ENCODE data around the gene MEF2A. TPM values are rescaled to one million over a fixed set of nuclear protein-coding genes. Genes with fewer than 3 reads are reported as not detected.
A peak's percentile ranks its signal among the peaks of the same experiment; 100 is the strongest.

The MEF2A gene
- total RNA-seq, 1 experiment from 2014 or later, result 30.7 TPM

DNA sequence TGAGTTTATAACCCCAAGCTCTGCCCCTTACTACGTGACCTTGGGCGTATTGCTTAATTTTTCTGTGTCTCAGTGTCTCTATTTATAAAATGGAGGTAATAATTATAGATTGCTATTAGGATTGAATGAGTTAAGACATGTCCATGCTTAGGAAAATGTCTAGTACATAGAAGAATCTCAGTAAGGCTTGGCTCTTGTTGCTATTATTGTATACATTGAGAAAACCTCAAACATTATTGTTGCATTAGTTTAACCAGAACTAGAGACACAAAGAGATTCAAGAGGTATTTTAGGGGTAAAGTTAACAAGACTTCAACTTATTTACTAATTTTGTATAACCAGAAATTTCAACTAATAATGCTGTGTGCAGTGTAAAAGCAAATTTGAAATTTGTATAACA is 66.7 kb downstream of the MEF2A start:
- Mint-ChIP-seq H3K27me3 (ENCODE audit: low read depth) (no peaks in the 10 kb centered on the region), H3K36me3 (peaks cover 32% of the 10 kb centered on the region), H3K4me3 (no peak overlapping the region), H3K4me1 (peaks cover 49% of the 10 kb centered on the region), H3K27ac (peak overlapping the region; percentile 63; the same call in 1 of the 2 replicates), H3K9me3 (peaks cover 14% of the 10 kb centered on the region)
- DNase-seq (ENCODE audit: low spot score) (no peak), ATAC-seq (no peak)
- ChIA-PET POLR2A (no interaction called here), CTCF (no interaction called here)
- TF ChIP-seq, protein P1, sequence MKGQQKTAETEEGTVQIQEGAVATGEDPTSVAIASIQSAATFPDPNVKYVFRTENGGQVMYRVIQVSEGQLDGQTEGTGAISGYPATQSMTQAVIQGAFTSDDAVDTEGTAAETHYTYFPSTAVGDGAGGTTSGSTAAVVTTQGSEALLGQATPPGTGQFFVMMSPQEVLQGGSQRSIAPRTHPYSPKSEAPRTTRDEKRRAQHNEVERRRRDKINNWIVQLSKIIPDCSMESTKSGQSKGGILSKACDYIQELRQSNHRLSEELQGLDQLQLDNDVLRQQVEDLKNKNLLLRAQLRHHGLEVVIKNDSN (CRISPR knock-in tag; IDR thresholded peaks at IDR 0.05), result no peak
- no peak for TF ChIP-seq OVOL2 (CRISPR knock-in tag; IDR thresholded peaks at IDR 0.05; ENCODE audit: borderline replicate concordance)
- TF ChIP-seq RELA (CRISPR knock-in tag; IDR thresholded peaks at IDR 0.05; ENCODE audit: borderline replicate concordance), result no peak
- TF ChIP-seq NR2C2 (CRISPR knock-in tag; IDR thresholded peaks at IDR 0.05), result no peak
- no peak for TF ChIP-seq ELF4 (CRISPR knock-in tag; IDR thresholded peaks at IDR 0.05; ENCODE audit: low read depth)

DNA sequence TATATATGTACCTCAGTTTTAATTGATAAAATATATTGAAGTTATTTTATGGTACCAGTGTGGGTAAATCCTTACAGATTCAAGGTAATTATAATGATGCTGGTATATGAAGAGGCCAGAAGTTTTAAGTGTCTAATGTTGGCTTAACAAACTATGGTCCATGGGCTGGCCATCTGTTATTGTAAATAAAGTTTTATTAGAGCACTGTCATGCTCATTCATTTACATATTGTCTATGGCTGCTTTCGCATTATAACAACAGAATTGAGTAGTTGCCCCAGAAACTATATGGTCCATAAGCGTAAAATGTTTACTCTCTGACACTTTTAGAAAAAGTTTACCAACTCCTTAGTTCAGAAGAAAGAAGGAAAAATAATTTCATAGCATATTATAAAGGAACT is 67.9 kb downstream of the MEF2A start:
- Mint-ChIP-seq H3K27me3 (ENCODE audit: low read depth) (no peaks in the 10 kb centered on the region), H3K27ac (no peak overlapping the region), H3K4me3 (no peak overlapping the region), H3K36me3 (peaks cover 32% of the 10 kb centered on the region), H3K4me1 (peaks cover 40% of the 10 kb centered on the region), H3K9me3 (peaks cover 14% of the 10 kb centered on the region)
- DNase-seq (ENCODE audit: low spot score) (no peak), ATAC-seq (no peak)
- ChIA-PET CTCF (no interaction called here), POLR2A (no interaction called here)
- no peak for TF ChIP-seq JAZF1 (CRISPR knock-in tag; IDR thresholded peaks at IDR 0.05)
- TF ChIP-seq IRF2 (CRISPR knock-in tag; IDR thresholded peaks at IDR 0.05; ENCODE audit: borderline replicate concordance, low read depth), result no peak

DNA sequence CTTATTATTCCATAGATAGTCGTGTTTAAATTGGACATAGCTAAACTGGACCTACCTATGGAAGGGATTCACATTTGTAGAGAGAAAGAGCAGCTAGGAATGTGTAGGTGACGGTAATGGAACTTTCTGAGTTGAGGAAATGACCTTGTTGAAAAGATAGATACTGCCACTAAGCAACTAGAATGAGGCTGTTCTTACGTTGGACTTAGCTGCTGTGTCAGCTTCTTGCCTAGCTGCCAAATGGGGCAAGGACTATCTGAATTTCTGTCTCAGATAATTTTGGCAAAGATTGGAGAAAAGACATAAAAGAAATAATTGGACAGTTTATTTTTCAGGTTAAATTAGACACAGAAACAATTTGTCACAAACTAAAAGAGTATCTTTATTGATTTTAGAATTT is 68.8 kb downstream of the MEF2A start:
- no peak overlapping the region for H3K4me3 Mint-ChIP-seq
- no peak for ATAC-seq
- POLR2A ChIA-PET, result no interaction called here
- H3K27me3 Mint-ChIP-seq (ENCODE audit: low read depth), result no peaks in the 10 kb centered on the region
- peaks cover 14% of the 10 kb centered on the region for H3K9me3 Mint-ChIP-seq
- no peak for DNase-seq (ENCODE audit: low spot score)
- peaks cover 32% of the 10 kb centered on the region for H3K4me1 Mint-ChIP-seq
- TF ChIP-seq ZNF232 (CRISPR knock-in tag; IDR thresholded peaks at IDR 0.05), result no peak
- no peak for TF ChIP-seq ZNF396 (CRISPR knock-in tag; IDR thresholded peaks at IDR 0.05; ENCODE audit: borderline replicate concordance)
- TF ChIP-seq ETV6 (CRISPR knock-in tag; IDR thresholded peaks at IDR 0.05), result no peak
- TF ChIP-seq, protein P2, sequence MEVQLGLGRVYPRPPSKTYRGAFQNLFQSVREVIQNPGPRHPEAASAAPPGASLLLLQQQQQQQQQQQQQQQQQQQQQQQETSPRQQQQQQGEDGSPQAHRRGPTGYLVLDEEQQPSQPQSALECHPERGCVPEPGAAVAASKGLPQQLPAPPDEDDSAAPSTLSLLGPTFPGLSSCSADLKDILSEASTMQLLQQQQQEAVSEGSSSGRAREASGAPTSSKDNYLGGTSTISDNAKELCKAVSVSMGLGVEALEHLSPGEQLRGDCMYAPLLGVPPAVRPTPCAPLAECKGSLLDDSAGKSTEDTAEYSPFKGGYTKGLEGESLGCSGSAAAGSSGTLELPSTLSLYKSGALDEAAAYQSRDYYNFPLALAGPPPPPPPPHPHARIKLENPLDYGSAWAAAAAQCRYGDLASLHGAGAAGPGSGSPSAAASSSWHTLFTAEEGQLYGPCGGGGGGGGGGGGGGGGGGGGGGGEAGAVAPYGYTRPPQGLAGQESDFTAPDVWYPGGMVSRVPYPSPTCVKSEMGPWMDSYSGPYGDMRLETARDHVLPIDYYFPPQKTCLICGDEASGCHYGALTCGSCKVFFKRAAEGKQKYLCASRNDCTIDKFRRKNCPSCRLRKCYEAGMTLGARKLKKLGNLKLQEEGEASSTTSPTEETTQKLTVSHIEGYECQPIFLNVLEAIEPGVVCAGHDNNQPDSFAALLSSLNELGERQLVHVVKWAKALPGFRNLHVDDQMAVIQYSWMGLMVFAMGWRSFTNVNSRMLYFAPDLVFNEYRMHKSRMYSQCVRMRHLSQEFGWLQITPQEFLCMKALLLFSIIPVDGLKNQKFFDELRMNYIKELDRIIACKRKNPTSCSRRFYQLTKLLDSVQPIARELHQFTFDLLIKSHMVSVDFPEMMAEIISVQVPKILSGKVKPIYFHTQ (CRISPR knock-in tag; IDR thresholded peaks at IDR 0.05), result no peak
- no peak for TF ChIP-seq GTF2I (CRISPR knock-in tag; conservative IDR thresholded peaks at IDR 0.05)
- TF ChIP-seq NFATC4 (CRISPR knock-in tag; IDR thresholded peaks at IDR 0.05), result no peak
- TF ChIP-seq CREB1 (CRISPR knock-in tag; IDR thresholded peaks at IDR 0.05), result no peak
- TF ChIP-seq, protein P3, sequence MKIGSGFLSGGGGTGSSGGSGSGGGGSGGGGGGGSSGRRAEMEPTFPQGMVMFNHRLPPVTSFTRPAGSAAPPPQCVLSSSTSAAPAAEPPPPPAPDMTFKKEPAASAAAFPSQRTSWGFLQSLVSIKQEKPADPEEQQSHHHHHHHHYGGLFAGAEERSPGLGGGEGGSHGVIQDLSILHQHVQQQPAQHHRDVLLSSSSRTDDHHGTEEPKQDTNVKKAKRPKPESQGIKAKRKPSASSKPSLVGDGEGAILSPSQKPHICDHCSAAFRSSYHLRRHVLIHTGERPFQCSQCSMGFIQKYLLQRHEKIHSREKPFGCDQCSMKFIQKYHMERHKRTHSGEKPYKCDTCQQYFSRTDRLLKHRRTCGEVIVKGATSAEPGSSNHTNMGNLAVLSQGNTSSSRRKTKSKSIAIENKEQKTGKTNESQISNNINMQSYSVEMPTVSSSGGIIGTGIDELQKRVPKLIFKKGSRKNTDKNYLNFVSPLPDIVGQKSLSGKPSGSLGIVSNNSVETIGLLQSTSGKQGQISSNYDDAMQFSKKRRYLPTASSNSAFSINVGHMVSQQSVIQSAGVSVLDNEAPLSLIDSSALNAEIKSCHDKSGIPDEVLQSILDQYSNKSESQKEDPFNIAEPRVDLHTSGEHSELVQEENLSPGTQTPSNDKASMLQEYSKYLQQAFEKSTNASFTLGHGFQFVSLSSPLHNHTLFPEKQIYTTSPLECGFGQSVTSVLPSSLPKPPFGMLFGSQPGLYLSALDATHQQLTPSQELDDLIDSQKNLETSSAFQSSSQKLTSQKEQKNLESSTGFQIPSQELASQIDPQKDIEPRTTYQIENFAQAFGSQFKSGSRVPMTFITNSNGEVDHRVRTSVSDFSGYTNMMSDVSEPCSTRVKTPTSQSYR (CRISPR knock-in tag; IDR thresholded peaks at IDR 0.05), result no peak
- TF ChIP-seq TCF7 (CRISPR knock-in tag; IDR thresholded peaks at IDR 0.05; ENCODE audit: low read depth), result no peak
- TF ChIP-seq ELF4 (CRISPR knock-in tag; IDR thresholded peaks at IDR 0.05; ENCODE audit: low read depth), result no peak
- no peak overlapping the region for H3K27ac Mint-ChIP-seq
- H3K36me3 Mint-ChIP-seq, result peaks cover 32% of the 10 kb centered on the region
- CTCF ChIA-PET, result interaction anchor here (0.9 kb wide), 1 partner anchor 69 kb away, joined by 3 read pairs; no protein-coding TSS in a partner anchor
